Astrocyte of the spinal cord (primary cell): ENCODE results near the gene MXI1.
"Not testable (repeated sequence)": the region's sequence is repeated elsewhere in the genome, so short reads cannot be mapped to it uniquely, and the experiment has no call there.

Experiments used
- DNase-seq: peaks from one replicate; pipeline ENCODE4 v3.0.0; 2011; ENCODE audit warnings: low read depth, low spot score
- H3K4me3 ChIP-seq: 2 replicates; pipeline ENCODE4 v1.5.1; 2011; ENCODE audit warnings: low read depth, mild to moderate bottlenecking, low read length, moderate library complexity
- CTCF ChIP-seq: IDR thresholded peaks from 2 replicates; pipeline ENCODE4 v1.5.1; 2012; ENCODE audit warnings: low read depth, mild to moderate bottlenecking, low read length, inconsistent platforms
- in situ Hi-C: cut with HindIII; loops from 2 replicates; pipeline ENCODE4 v1.10.0; 2017; ENCODE audit warnings: low sequenced_read_pairs

Gene MXI1

GRCh38 chr10:110233846-110234245 lies 26.4 kb downstream of the MXI1 start:
- TF ChIP-seq CTCF = no peak
- H3K4me3 ChIP-seq = no peak overlapping the region
- DNase-seq = no peak
- in situ Hi-C loops = no loop called here

- no peak for DNase-seq
Measured at GRCh38 chr10:110237894-110238480, 30.6 kb downstream of the MXI1 start.

GRCh38 chr10:110239892-110240291 lies 32.5 kb downstream of the MXI1 start:
- no peak for DNase-seq
- no peak for TF ChIP-seq CTCF
- no peak overlapping the region for H3K4me3 ChIP-seq
- in situ Hi-C loops = no loop called here

More at GRCh38 chr10:110237894-110238480, 30.6 kb downstream of the MXI1 start:
- H3K4me3 ChIP-seq = no peak overlapping the region
- in situ Hi-C loops = no loop called here
- no peak for TF ChIP-seq CTCF

GRCh38 chr10:110241407-110241806 lies 34.0 kb downstream of the MXI1 start:
- no peak for TF ChIP-seq CTCF
- in situ Hi-C loops = no loop called here
- H3K4me3 ChIP-seq = no peak overlapping the region
- no peak for DNase-seq

GRCh38 chr10:110241841-110242240 lies 34.4 kb downstream of the MXI1 start:
- TF ChIP-seq CTCF = no peak
- DNase-seq = no peak
- in situ Hi-C loops = no loop called here
- no peak overlapping the region for H3K4me3 ChIP-seq

GRCh38 chr10:110242511-110242910 lies 35.1 kb downstream of the MXI1 start:
- no peak for TF ChIP-seq CTCF
- no peak for DNase-seq
- H3K4me3 ChIP-seq = no peak overlapping the region
- in situ Hi-C loops = no loop called here

- H3K4me3 ChIP-seq = no peak overlapping the region
- in situ Hi-C loops = no loop called here
- no peak for DNase-seq
Measured at GRCh38 chr10:110244550-110244949, 37.1 kb downstream of the MXI1 start.

GRCh38 chr10:110247833-110248232 lies 40.4 kb downstream of the MXI1 start:
- in situ Hi-C loops, H3K4me3 ChIP-seq, DNase-seq: not testable (repeated sequence)

More at GRCh38 chr10:110244550-110244949, 37.1 kb downstream of the MXI1 start:
- TF ChIP-seq CTCF = no peak

- H3K4me3 ChIP-seq, DNase-seq, in situ Hi-C loops: not testable (repeated sequence)
Measured at GRCh38 chr10:110249489-110249888, 42.1 kb downstream of the MXI1 start.

- in situ Hi-C loops, H3K4me3 ChIP-seq, DNase-seq: not testable (repeated sequence)
Measured at GRCh38 chr10:110251392-110251791, 44.0 kb downstream of the MXI1 start.
